Measurements from ENCODE around the gene CNN1. TPM values are rescaled to one million over a fixed set of nuclear protein-coding genes. Genes with fewer than 3 reads are reported as not detected.

Gene CNN1
- total and polyA plus RNA-seq, 2 of the 13 experiments (the other 11 are each of a cell fraction or from before 2014, with no cell fraction given) = 0.70 to 1.1 TPM

- TF ChIP-seq NFAT5 (CRISPR knock-in tag; IDR thresholded peaks at IDR 0.05) (no peak), ZNF7 (CRISPR knock-in tag; IDR thresholded peaks at IDR 0.05) (no peak), ZFP36L2 (CRISPR knock-in tag; IDR thresholded peaks at IDR 0.05) (no peak), ZNF205 (CRISPR knock-in tag; IDR thresholded peaks at IDR 0.05) (peak; percentile 44; the same call in 1 of the 2 replicates), ZNF121 (CRISPR knock-in tag; IDR thresholded peaks at IDR 0.05) (no peak), NFE2 (CRISPR knock-in tag; IDR thresholded peaks at IDR 0.05) (no peak), ZNF747 (CRISPR knock-in tag; IDR thresholded peaks at IDR 0.05; ENCODE audit: borderline replicate concordance) (peak; percentile 51; the same call in 1 of the 2 replicates), ZNF619 (CRISPR knock-in tag; IDR thresholded peaks at IDR 0.05) (no peak), MTA3 (CRISPR knock-in tag; IDR thresholded peaks at IDR 0.05) (no peak), ZFP90 (CRISPR knock-in tag; IDR thresholded peaks at IDR 0.05; ENCODE audit: borderline replicate concordance) (no peak), ZSCAN20 (CRISPR knock-in tag; IDR thresholded peaks at IDR 0.05; ENCODE audit: borderline replicate concordance) (no peak), ZNF552 (CRISPR knock-in tag; IDR thresholded peaks at IDR 0.05; ENCODE audit: borderline replicate concordance) (no peak), ZUFSP (CRISPR knock-in tag; IDR thresholded peaks at IDR 0.05; ENCODE audit: borderline replicate concordance) (no peak), GPN1 (CRISPR knock-in tag; IDR thresholded peaks at IDR 0.05; ENCODE audit: borderline replicate concordance) (no peak), ZNF326 (CRISPR knock-in tag; IDR thresholded peaks at IDR 0.05; ENCODE audit: borderline replicate concordance) (no peak), BRD4 (CRISPR knock-in tag; IDR thresholded peaks at IDR 0.05) (no peak), KAT2B (IDR thresholded peaks at IDR 0.05; ENCODE audit: borderline replicate concordance, low read depth, low read length) (no peak), ZNF430 (CRISPR knock-in tag; IDR thresholded peaks at IDR 0.05) (peak; percentile 53; the same call in 1 of the 2 replicates), ZNF484 (CRISPR knock-in tag; IDR thresholded peaks at IDR 0.05; ENCODE audit: borderline replicate concordance, low read depth) (no peak), GPBP1L1 (CRISPR knock-in tag; IDR thresholded peaks at IDR 0.05) (no peak), SMAD9 (CRISPR knock-in tag; IDR thresholded peaks at IDR 0.05) (no peak), ZNF772 (CRISPR knock-in tag; IDR thresholded peaks at IDR 0.05) (peak; percentile 19; the same call in 1 of the 2 replicates)
Observed at GRCh38 chr19:11558881-11559828, 20.5 kb downstream of the CNN1 start, which contains the start of gene ELOF1 (continued).

Data from HepG2 (cell line).